Fibroblast of lung (primary cell): ENCODE results near the gene LRG1.

Experiments
- CTCF ChIP-seq, 2 donors: IDR thresholded peaks in 1 of 2; conservative IDR thresholded peaks in 1 of 2; 1 replicate in 1 of 2; 2 replicates in 1 of 2; pipeline ENCODE4 v1.5.1; 2011 to 2012; ENCODE audit warnings: low read length in 2 of 2, control low read depth in 1 of 2, inconsistent platforms in 1 of 2, low read depth in 1 of 2, mild to moderate bottlenecking in 1 of 2
- EZH2 ChIP-seq: IDR thresholded peaks from 2 replicates; pipeline ENCODE4 v1.5.1; 2012; ENCODE audit warnings: low read length, control low read depth, mild to moderate bottlenecking; ENCODE audit errors: missing control alignments

- TF ChIP-seq CTCF (conservative IDR thresholded peaks at IDR 0.05 in 1 of 2, IDR thresholded peaks at IDR 0.05 in 1 of 2; ENCODE audit: low read depth in 1 of 2, low read length in 2 of 2) (no peak), EZH2 (no peak)
Measured at GRCh38 chr19:4583961-4584669, 44.3 kb upstream of the LRG1 start.
